SK-N-SH (cell line): ENCODE data around the gene ACER3. TPM values are rescaled to one million over a fixed set of nuclear protein-coding genes. Genes with fewer than 3 reads are reported as not detected.

Experiments used
- CTCF ChIA-PET: fragments of 300-600, 350-600 bp; formaldehyde crosslinking; extraction: SDS; loops from one replicate; lab custom pipeline; 2021; lab: Yijun Ruan, JAX
- POLR2A ChIA-PET: fragments of 350-600 bp; sonication (Branson Sonifier 250); formaldehyde crosslinking; extraction: SDS; loops from one replicate; lab custom pipeline; 2020; ENCODE audit warnings: antibody characterized with exemption, inconsistent platforms; lab: Yijun Ruan, JAX
- DNase-seq: peaks from one replicate; pipeline ENCODE4 v3.0.0; 2012
- H2AFZ ChIP-seq: fragments of 200-600 bp; sonication (generic); 2 replicates; pipeline ENCODE4 v1.8.1; 2016; ENCODE audit warnings: antibody characterized with exemption, mild to moderate bottlenecking, low read depth
- H3F3A ChIP-seq: fragments of 200-600 bp; sonication (generic); replicated peaks from 2 replicates; pipeline ENCODE3; 2016; ENCODE audit warnings: antibody characterized with exemption, mild to moderate bottlenecking; ENCODE audit not compliant: insufficient read depth
- H3K27ac ChIP-seq, 2 experiments: fragments of 200-500 bp in 1 of 2; fragments of 200-600 bp in 1 of 2; sonication (Bioruptor generic) in 1 of 2; sonication (generic), shearing (Covaris generic) in 1 of 2; 2 replicates each; pipeline versions ENCODE4 v1.5.1 to v1.6.1; 2014 to 2016; ENCODE audit warnings: low read depth in 2 of 2, inconsistent platforms in 1 of 2, low read length in 1 of 2, mild to moderate bottlenecking in 1 of 2, mixed read lengths in 1 of 2
- H3K27me3 ChIP-seq: fragments of 200-600 bp; sonication (generic), shearing (Covaris generic); 2 replicates; pipeline ENCODE4 v1.6.1; 2016; ENCODE audit warnings: mixed run types; ENCODE audit not compliant: insufficient read depth
- H3K36me3 ChIP-seq, 2 experiments: fragments of 200-500 bp in 1 of 2; fragments of 200-600 bp in 1 of 2; sonication (Bioruptor generic) in 1 of 2; sonication (generic) in 1 of 2; replicated peaks in 1 of 2; 2 replicates each; pipeline versions ENCODE3 to v1.5.1; 2014 to 2016; ENCODE audit warnings: low read length in 1 of 2, mild to moderate bottlenecking in 1 of 2; ENCODE audit not compliant: insufficient read depth in 2 of 2, control insufficient read depth in 1 of 2
- H3K4me1 ChIP-seq, 2 experiments: fragments of 200-500 bp in 1 of 2; fragments of 200-600 bp in 1 of 2; sonication (Bioruptor generic) in 1 of 2; sonication (generic), shearing (Covaris generic) in 1 of 2; 2 replicates each; pipeline versions ENCODE4 v1.5.1 to v1.6.1; 2014 to 2016; ENCODE audit warnings: low read depth in 1 of 2, low read length in 1 of 2, mixed run types in 1 of 2; ENCODE audit not compliant: insufficient read depth in 2 of 2, control insufficient read depth in 1 of 2
- H3K4me2 ChIP-seq: fragments of 200-600 bp; sonication (generic), shearing (Covaris generic); 2 replicates; pipeline ENCODE4 v1.6.1; 2017; ENCODE audit warnings: mixed run types
- H3K4me3 ChIP-seq, 2 experiments: fragments of 200-500 bp in 1 of 2; fragments of 200-600 bp in 1 of 2; sonication (Bioruptor generic) in 1 of 2; sonication (generic), shearing (Covaris generic) in 1 of 2; 2 replicates each; pipeline versions ENCODE4 v1.5.1 to v1.8.1; 2014 to 2016; ENCODE audit warnings: low read depth in 2 of 2, inconsistent platforms in 1 of 2, low read length in 1 of 2, mild to moderate bottlenecking in 1 of 2, mixed read lengths in 1 of 2, moderate library complexity in 1 of 2
- H3K79me2 ChIP-seq: fragments of 200-600 bp; sonication (generic); 2 replicates; pipeline ENCODE4 v1.8.1; 2017; ENCODE audit warnings: mild to moderate bottlenecking; ENCODE audit not compliant: insufficient read depth
- H3K9ac ChIP-seq: fragments of 200-600 bp; sonication (generic); 2 replicates; pipeline ENCODE4 v1.6.1; 2017; ENCODE audit warnings: mixed run types
- H3K9me2 ChIP-seq: fragments of 200-600 bp; sonication (generic); 2 replicates; pipeline ENCODE4 v1.6.1; 2017; ENCODE audit warnings: mixed run types
- H3K9me3 ChIP-seq: fragments of 200-600 bp; sonication (generic); 2 replicates; pipeline ENCODE4 v1.6.1; 2017; ENCODE audit warnings: mixed run types, mild to moderate bottlenecking, moderate library complexity
- H4K20me1 ChIP-seq: fragments of 200-600 bp; sonication (generic); 2 replicates; pipeline ENCODE4 v1.6.1; 2017; ENCODE audit warnings: mild to moderate bottlenecking, mixed run types; ENCODE audit not compliant: insufficient read depth
- CHD2 ChIP-seq: fragments of 150-350 bp; IDR thresholded peaks from 2 replicates; pipeline ENCODE4 v1.6.1; 2018; ENCODE audit warnings: low read length; ENCODE audit not compliant: partially characterized antibody
- FOSL2 ChIP-seq: IDR thresholded peaks from 2 replicates; pipeline ENCODE4 v1.4.0; 2012; ENCODE audit warnings: low read depth, mild to moderate bottlenecking, moderate library complexity, borderline replicate concordance
- MEF2A ChIP-seq: IDR thresholded peaks from 2 replicates; pipeline ENCODE4 v1.4.0; 2012; ENCODE audit warnings: low read depth, borderline replicate concordance
- MXI1 ChIP-seq: IDR thresholded peaks from 2 replicates; pipeline ENCODE4 v1.6.1; 2012; ENCODE audit warnings: mild to moderate bottlenecking, low read depth, low read length, improper control_type of control experiment
- NFIC ChIP-seq: IDR thresholded peaks from 2 replicates; pipeline ENCODE4 v1.4.0; 2012; ENCODE audit warnings: borderline replicate concordance
- NRF1 ChIP-seq: IDR thresholded peaks from 2 replicates; pipeline ENCODE4 v1.6.1; 2012; ENCODE audit warnings: low read depth, mild to moderate bottlenecking, low read length
- POLR2AphosphoS5 ChIP-seq: IDR thresholded peaks from 2 replicates; pipeline ENCODE4 v1.6.1; 2012; ENCODE audit warnings: low read depth, low read length
- TAF1 ChIP-seq: IDR thresholded peaks from 2 replicates; pipeline ENCODE4 v1.6.1; 2012; ENCODE audit warnings: low read depth, mild to moderate bottlenecking, low read length, moderate library complexity, borderline replicate concordance
- TEAD4 ChIP-seq: IDR thresholded peaks from 2 replicates; pipeline ENCODE4 v1.4.0; 2012; ENCODE audit warnings: mild to moderate bottlenecking, borderline replicate concordance; ENCODE audit not compliant: insufficient read depth
- YY1 ChIP-seq: IDR thresholded peaks from 2 replicates; pipeline ENCODE4 v1.4.0; 2012; ENCODE audit warnings: low read depth, mild to moderate bottlenecking
- WGBS: methylation state at CpG from one replicate; pipeline ENCODE4 v1.1.6; 2017; ENCODE audit warnings: low lambda C conversion rate; 5-methylcytosine and 5-hydroxymethylcytosine counted together
- polyA plus RNA-seq, 3 experiments: library from polyadenylated mRNA; depleted of rRNA; stranded (reverse); fragments of >200 nt; gene quantifications; 2 replicates each; pipeline ENCODE4 v1.2.3, GENCODE V29; 2012
- TF ChIP-seq, protein P1 (sequence below): IDR thresholded peaks from 2 replicates; pipeline ENCODE4 v1.4.0; 2012; ENCODE audit warnings: low read depth, borderline replicate concordance
- TF ChIP-seq, protein P2 (sequence below): fragments of 150-350 bp; IDR thresholded peaks from 2 replicates; pipeline ENCODE4 v1.6.1; 2016; ENCODE audit warnings: mild to moderate bottlenecking, low read depth, low read length
- TF ChIP-seq, protein P3 (sequence below): IDR thresholded peaks from 2 replicates; pipeline ENCODE4 v1.4.0; 2012; ENCODE audit warnings: low read depth, borderline replicate concordance
- TF ChIP-seq, protein P4 (sequence below): IDR thresholded peaks from 2 replicates; pipeline ENCODE4; 2012
- TF ChIP-seq, protein P5 (sequence below): IDR thresholded peaks from 2 replicates; pipeline ENCODE4 v1.6.1; 2012; ENCODE audit warnings: mild to moderate bottlenecking, low read depth, low read length, moderate library complexity

The ACER3 gene
- polyA plus RNA-seq, 1 of the 3 experiments (the other 2 are of a cell fraction) = 5.4 TPM

DNA sequence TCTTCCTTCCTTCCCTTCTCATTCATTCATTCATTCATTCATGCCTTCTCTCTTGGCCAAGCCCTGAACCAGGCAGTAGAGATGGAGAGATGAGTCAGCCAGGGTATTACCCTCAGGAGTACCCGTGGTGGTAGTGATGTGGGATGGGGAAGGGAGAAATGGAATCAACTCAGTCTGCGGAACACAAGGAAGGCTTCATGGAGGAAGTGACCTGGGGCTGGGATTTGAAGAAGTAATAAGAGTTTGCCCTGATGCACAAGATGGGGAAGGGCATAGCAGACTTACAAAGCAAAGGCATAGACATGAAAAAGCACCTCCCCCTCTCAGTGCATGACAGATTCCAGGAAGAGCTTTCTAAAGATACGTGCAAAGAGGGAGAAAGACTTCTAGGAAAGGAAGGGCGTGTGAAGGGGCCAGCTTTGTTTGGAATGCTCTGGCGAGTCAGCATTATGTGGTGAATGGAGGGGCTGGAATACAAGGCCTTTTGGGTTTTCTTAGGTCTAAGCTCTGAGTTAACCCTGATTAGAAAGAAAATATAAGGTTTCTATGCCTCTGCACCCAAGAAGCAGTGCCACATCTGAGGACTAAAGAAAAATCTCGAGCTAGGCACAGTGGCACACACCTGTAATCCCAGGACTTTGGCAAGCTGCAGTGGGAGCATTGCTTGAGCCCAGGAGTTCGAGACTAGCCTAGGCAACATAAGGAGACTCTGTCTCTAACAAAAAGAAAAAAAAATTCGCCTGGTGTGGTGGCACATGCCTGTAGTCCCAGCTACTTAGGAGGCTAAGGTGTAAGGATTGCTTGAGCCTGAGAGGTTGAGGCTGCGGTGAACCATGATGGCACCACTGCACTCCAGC is 36.4 kb upstream of the ACER3 start:
- H3K27me3 ChIP-seq = no peaks in the 10 kb centered on the region
- H3K9ac ChIP-seq = no peak overlapping the region; the same call in 1 of the 2 replicates
- no peak overlapping the region for H3K4me3 ChIP-seq
- CTCF ChIA-PET = interaction anchor here (1.0 to 1.8 kb wide), 3 partner anchors 15 to 95 kb away, joined by 4 to 16 read pairs (median 4); no protein-coding TSS in a partner anchor
- H3K9me2 ChIP-seq = no peaks in the 10 kb centered on the region
- no peaks in the 10 kb centered on the region for H3K9me3 ChIP-seq
- H3K4me1 ChIP-seq = peaks cover 0 to 7% of the 10 kb centered on the region in 2 experiments; a peak in 2 of 4 replicates
- H2AFZ ChIP-seq = peak overlapping the region; percentile 86
- no peak for TF ChIP-seq FOSL2
- TF ChIP-seq TEAD4 = no peak
- TF ChIP-seq, protein P1, sequence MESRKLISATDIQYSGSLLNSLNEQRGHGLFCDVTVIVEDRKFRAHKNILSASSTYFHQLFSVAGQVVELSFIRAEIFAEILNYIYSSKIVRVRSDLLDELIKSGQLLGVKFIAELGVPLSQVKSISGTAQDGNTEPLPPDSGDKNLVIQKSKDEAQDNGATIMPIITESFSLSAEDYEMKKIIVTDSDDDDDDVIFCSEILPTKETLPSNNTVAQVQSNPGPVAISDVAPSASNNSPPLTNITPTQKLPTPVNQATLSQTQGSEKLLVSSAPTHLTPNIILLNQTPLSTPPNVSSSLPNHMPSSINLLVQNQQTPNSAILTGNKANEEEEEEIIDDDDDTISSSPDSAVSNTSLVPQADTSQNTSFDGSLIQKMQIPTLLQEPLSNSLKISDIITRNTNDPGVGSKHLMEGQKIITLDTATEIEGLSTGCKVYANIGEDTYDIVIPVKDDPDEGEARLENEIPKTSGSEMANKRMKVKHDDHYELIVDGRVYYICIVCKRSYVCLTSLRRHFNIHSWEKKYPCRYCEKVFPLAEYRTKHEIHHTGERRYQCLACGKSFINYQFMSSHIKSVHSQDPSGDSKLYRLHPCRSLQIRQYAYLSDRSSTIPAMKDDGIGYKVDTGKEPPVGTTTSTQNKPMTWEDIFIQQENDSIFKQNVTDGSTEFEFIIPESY = no peak
- no peak for TF ChIP-seq MEF2A
- TF ChIP-seq POLR2AphosphoS5 = no peak
- TF ChIP-seq, protein P2, sequence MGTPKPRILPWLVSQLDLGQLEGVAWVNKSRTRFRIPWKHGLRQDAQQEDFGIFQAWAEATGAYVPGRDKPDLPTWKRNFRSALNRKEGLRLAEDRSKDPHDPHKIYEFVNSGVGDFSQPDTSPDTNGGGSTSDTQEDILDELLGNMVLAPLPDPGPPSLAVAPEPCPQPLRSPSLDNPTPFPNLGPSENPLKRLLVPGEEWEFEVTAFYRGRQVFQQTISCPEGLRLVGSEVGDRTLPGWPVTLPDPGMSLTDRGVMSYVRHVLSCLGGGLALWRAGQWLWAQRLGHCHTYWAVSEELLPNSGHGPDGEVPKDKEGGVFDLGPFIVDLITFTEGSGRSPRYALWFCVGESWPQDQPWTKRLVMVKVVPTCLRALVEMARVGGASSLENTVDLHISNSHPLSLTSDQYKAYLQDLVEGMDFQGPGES = no peak
- no peak for TF ChIP-seq MXI1
- H3K4me2 ChIP-seq = no peak overlapping the region
- no peak for DNase-seq
- H3K27ac ChIP-seq = no peak overlapping the region; a peak in 1 of 4 replicates
- POLR2A ChIA-PET = no interaction called here
- no peaks in the 10 kb centered on the region for H4K20me1 ChIP-seq
- H3K79me2 ChIP-seq = no peaks in the 10 kb centered on the region
- H3F3A ChIP-seq = no peaks in the 10 kb centered on the region
- no peaks in the 10 kb centered on the region for H3K36me3 ChIP-seq
- 76% methylated on average over 9 of the region's 9 CpGs for WGBS

DNA sequence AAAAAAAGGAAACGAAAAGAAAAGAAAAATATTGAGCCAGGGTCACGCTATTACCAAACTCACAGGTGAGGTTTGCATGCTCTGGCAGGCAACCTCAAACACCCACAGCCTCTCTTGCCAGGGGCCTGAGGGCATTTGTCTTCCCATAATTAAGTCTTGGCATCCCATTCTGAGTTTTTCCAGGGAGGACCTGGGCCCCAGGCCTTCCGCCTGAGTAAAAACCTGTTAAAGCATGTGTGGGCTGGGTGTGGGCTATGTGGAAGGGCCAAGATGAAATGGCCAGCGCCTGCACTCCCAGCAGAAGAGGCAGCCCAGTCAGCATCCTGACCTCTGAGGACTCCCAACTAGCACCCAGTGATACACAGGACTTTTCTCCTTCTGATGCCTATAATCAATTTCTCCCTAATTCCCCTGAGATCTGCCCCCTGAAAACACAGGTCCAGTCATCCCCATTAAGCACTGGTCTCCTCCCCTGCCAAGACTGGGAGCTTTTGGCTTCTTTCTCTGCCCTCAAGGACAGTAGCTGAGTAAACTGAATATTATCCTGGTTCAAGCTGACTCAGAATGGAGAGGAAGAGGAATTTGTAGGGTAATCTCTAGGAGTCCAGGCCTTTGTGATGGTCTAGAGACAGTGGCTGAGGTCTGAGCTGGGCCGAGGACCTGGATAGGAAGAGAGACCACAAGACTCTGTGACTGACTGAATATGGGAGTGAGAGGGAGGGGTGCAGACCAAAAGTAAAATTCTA is 35.6 kb upstream of the ACER3 start:
- H3K27ac ChIP-seq = no peak overlapping the region
- TF ChIP-seq, protein P3, sequence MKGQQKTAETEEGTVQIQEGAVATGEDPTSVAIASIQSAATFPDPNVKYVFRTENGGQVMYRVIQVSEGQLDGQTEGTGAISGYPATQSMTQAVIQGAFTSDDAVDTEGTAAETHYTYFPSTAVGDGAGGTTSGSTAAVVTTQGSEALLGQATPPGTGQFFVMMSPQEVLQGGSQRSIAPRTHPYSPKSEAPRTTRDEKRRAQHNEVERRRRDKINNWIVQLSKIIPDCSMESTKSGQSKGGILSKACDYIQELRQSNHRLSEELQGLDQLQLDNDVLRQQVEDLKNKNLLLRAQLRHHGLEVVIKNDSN = no peak
- TF ChIP-seq, protein P4, sequence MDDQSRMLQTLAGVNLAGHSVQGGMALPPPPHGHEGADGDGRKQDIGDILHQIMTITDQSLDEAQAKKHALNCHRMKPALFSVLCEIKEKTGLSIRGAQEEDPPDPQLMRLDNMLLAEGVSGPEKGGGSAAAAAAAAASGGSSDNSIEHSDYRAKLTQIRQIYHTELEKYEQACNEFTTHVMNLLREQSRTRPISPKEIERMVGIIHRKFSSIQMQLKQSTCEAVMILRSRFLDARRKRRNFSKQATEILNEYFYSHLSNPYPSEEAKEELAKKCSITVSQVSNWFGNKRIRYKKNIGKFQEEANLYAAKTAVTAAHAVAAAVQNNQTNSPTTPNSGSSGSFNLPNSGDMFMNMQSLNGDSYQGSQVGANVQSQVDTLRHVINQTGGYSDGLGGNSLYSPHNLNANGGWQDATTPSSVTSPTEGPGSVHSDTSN = no peak
- no peak for TF ChIP-seq CHD2
- TF ChIP-seq NRF1 = no peak
- TF ChIP-seq YY1 = no peak
- TF ChIP-seq, protein P5, sequence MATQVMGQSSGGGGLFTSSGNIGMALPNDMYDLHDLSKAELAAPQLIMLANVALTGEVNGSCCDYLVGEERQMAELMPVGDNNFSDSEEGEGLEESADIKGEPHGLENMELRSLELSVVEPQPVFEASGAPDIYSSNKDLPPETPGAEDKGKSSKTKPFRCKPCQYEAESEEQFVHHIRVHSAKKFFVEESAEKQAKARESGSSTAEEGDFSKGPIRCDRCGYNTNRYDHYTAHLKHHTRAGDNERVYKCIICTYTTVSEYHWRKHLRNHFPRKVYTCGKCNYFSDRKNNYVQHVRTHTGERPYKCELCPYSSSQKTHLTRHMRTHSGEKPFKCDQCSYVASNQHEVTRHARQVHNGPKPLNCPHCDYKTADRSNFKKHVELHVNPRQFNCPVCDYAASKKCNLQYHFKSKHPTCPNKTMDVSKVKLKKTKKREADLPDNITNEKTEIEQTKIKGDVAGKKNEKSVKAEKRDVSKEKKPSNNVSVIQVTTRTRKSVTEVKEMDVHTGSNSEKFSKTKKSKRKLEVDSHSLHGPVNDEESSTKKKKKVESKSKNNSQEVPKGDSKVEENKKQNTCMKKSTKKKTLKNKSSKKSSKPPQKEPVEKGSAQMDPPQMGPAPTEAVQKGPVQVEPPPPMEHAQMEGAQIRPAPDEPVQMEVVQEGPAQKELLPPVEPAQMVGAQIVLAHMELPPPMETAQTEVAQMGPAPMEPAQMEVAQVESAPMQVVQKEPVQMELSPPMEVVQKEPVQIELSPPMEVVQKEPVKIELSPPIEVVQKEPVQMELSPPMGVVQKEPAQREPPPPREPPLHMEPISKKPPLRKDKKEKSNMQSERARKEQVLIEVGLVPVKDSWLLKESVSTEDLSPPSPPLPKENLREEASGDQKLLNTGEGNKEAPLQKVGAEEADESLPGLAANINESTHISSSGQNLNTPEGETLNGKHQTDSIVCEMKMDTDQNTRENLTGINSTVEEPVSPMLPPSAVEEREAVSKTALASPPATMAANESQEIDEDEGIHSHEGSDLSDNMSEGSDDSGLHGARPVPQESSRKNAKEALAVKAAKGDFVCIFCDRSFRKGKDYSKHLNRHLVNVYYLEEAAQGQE = no peak
- no peak for TF ChIP-seq NFIC
- TF ChIP-seq FOSL2 = no peak
- TF ChIP-seq TAF1 = no peak

More for the DNA sequence above, 35.6 kb upstream of the ACER3 start:
- Histone ChIP-seq H2AFZ (no peak overlapping the region), H3K4me2 (no peak overlapping the region), H3K9me3 (no peaks in the 10 kb centered on the region), H3K79me2 (no peaks in the 10 kb centered on the region), H3K4me1 (peaks cover 0 to 7% of the 10 kb centered on the region in 2 experiments; a peak in 2 of 4 replicates), H3F3A (no peaks in the 10 kb centered on the region), H4K20me1 (no peaks in the 10 kb centered on the region), H3K9me2 (no peaks in the 10 kb centered on the region), H3K4me3 (no peak overlapping the region), H3K36me3 (no peaks in the 10 kb centered on the region), H3K27me3 (no peaks in the 10 kb centered on the region), H3K9ac (no peak overlapping the region)
- ChIA-PET CTCF (interaction anchor here (1.0 to 1.8 kb wide), 4 partner anchors 15 to 94 kb away, joined by 3 to 16 read pairs (median 4); no protein-coding TSS in a partner anchor), POLR2A (no interaction called here)
- DNase-seq = no peak
- 88% methylated on average over 5 of the region's 5 CpGs for WGBS
